GM12873 (cell line): ENCODE results near the gene ADARB1.

Source experiments
- CTCF ChIP-seq: IDR thresholded peaks from 2 replicates; pipeline ENCODE4 v1.5.1; 2012; ENCODE audit warnings: low read depth, mild to moderate bottlenecking, moderate library complexity, low read length, control low read depth; ENCODE audit not compliant: insufficient read depth; ENCODE audit errors: missing control alignments

ADARB1 gene

GRCh38 chr21:45109831-45110492, 35.6 kb downstream of the ADARB1 start:
- no peak for TF ChIP-seq CTCF

- TF ChIP-seq CTCF = peak; percentile 7
Observed at GRCh38 chr21:45110873-45111624, 36.7 kb downstream of the ADARB1 start.

- no peak for TF ChIP-seq CTCF
Observed at GRCh38 chr21:45111703-45112102, 37.3 kb downstream of the ADARB1 start.

GRCh38 chr21:45112371-45112770, 38.0 kb downstream of the ADARB1 start:
- no peak for TF ChIP-seq CTCF

DNA sequence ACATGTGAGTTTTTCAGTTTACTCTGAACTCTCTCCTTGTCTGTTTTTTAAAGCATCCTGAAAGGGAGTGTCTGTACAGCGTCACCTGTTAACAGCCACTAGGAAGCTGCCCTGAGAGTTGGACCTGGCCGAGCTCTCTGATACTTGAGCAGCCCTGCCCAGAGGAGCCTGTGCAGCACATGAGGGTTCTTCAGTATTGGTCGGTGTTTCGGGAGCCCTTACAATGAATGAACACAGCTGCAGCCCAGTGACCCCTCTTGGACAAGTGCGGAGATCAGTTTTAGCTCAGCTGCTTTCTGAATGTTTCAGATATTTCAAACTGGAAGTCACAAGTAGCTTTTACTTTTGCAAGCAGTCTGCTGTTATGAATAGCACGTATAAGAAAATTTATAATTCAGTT, 39.2 kb downstream of the ADARB1 start:
- no peak for TF ChIP-seq CTCF

DNA sequence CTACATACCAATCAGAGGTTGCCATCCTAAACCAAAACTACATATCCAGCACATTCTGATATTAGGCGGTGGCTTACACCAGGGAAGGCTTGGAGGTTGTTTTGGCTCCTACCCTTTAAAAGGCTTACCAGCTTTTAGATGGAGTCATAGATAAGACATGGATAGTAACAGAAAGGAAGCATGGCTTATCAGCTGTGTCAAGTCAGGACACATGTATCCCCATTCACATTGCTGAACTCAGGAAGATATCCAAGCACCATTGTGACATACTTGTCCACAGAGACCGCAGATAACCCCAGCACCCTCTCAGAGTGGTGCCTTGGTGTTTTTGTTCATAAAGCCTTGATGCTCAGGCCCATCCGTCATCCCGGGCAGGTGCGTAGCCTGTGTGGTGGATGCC, 39.7 kb downstream of the ADARB1 start:
- TF ChIP-seq CTCF = no peak

DNA sequence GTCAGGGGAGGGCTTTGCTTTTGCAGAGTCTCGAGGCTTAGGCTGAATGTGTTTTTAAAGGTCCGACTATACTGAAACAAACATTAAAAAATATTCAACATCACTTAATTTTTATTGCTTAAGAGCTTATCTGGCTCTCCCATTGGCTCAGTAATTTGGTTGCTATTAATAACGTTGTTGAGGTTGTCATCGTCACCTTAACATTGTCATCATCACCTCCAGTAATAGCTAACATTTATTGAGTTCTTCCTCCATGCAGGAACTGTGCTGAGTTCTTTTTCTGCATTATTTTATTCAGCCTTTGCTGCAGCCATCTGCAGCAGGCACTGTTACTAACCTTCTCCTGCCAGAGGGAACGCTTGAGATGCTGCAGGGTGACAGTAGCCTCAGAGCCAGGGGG, 40.1 kb downstream of the ADARB1 start:
- no peak for TF ChIP-seq CTCF
